Stimulated activated naive CD4-positive, alpha-beta T cell treated with Interleukin-2 at 50 U/mL for 16 hours (primary cell): ENCODE data around the gene TFDP1.

Source experiments
- DNase-seq: peaks from one replicate; lab custom pipeline; 2025; lab: John Stamatoyannopoulos, UW

TFDP1 gene

DNA sequence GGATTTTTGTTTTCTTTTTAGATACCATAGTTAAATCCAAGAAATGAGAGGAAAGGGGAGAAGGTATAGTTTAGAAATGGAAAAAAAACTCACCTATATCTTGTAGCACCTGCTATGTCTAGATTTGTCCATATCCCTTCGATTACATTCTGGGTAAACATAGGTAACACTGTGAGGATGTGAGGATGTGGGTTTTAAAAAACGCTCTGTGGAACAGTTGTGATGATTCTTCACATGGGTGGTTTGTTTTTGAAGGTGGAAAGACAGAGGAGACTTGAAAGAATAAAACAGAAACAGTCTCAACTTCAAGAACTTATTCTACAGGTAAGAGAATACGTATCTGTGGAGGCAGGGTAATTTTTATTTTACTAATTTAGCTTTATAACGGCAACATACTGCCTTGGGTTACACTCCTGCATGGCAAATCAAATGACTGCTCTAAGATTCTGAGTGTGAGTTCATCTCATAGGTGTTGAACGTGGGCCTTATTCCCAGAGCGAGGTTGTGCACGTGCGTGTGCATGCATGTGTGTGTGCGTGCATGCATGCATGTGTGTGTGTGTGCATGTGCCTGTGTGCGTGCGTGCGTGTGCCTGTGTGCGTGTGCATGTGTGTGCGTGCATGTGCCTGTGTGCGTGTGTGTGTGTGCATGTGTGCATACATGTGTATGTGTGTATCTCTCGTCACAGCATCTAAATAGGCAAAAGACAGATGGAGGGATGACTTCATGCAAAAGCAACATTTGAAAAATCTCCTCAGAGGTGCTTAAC, 49.9 kb downstream of the TFDP1 start:
- DNase-seq, result no peak

DNA sequence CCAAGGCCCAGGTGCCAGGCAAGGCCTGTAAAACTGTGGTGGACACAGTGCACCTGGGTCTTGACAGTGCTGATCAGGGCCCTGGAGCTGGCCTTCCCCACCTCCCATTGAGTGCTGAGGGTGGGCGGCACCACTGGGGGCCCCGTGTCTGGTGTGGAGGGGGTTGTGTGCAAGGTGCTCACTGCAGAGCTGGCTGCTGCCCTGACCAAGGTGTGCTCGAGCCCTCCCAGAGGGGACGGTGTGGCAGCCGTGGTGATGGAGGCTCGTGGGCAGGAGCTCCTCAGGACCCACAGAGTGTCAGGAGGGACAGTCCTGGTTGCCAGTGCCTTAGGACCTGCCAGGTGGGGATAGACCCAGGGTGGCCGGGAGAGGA, 50.5 kb downstream of the TFDP1 start:
- DNase-seq, result no peak

DNA sequence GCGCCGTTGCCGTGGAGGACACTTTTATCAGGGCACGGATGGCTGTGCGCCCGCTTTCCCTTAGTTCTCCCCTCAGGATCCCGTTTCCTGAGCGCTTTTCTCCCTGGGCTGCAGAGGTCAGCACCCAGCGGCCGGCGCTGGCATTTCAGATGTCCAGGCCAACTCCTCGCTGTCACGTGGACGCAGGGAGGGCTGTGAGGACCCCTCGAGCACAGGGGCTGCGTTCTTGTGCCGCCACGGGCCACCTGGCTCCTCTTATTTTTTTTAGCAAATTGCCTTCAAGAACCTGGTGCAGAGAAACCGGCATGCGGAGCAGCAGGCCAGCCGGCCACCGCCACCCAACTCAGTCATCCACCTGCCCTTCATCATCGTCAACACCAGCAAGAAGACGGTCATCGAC, 51.2 kb downstream of the TFDP1 start:
- no peak for DNase-seq

DNA sequence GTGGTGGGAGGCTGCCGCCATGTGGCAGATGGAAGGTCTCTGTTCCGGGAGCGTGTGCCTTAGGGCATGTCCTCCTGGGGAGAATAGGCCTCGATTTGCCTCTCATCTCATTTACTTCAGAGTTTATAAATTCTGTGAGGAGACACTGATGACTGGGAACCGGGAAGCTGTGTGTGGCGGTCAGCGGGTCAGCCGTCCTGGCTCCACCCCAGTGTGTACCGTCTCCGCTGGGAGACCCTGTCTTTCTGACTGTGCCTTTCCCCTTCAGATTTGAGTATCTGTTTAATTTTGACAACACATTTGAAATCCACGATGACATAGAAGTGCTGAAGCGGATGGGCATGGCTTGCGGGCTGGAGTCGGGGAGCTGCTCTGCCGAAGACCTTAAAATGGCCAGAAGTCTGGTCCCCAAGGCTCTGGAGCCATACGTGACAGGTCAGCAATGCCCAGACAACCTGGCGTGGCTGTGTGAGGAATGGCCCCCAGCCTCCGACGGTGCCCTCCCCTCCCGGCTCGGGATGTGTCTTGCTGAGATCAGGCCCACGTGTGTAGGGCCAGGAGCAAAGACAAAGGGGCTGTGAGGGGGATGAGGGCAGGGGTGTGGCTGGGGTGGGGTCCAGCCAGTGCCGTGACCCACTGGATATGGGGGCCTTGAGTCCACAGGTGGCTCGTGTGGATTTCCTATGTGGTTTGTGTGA, 51.9 kb downstream of the TFDP1 start:
- DNase-seq, result no peak

DNA sequence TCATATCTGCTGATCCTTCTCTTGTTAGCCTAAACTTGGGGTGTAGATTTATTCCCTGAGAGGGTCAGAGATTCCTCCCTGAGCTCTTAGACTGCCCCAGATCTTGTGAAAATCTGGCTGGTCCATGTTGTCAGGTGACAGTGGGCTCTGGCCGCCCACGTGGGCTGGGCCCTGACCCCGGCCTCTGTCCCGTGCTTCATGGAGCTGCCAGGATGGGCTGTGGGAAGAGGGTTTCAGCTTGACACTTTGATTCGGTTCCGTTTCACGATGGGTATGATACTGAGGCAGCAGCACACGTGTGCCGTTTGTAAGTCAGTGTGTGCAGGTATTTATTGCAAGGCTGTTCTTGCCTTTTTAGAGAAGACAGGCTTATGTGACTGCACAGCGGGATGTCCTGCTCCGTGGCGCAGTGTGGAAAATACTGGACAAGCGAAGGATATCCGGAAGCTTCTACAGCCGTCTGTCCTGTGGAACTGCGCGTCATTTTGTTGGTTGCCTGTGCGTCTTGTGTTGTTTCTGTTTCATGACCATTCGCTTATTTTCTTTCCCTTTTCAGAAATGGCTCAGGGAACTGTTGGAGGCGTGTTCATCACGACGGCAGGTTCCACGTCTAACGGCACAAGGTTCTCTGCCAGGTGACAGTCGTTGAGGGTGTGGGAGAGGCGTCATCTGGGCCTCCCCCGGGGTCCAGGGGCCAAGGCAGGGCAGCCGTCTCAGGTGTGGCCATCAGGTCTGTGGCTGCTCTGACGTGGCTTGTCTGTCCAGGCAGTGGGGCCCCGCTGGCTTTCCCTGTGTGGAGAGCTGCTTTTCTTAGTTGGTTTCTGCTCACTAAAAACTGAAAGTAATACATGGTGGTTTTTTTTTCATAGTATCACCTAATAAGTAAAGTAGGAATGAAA, 53.0 kb downstream of the TFDP1 start:
- no peak for DNase-seq

DNA sequence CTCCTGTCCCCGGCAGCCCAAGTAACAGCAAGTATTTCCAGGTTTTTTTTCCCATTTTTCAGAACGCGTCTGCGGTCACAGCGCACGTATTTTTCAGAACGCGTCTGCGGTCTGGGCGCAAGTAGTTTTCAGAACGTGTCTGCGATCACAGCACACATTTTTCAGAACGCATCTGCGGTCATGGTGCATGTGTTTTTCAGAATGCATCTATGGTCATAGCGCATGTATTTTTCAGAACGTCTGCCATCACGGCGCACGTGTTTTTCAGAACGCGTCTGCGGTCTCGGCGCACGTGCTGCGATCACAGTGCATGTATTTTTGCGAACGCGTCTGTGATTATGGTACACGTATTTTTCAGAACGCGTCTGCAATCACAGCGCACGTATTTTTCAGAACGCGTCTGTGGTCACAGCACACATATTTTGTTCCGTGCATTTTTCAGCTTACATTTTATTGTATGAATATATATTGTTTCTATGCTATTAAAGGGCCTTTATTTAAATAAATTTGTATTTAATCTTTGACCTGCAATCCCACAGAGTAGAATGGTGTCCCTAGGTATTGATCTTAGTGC, 53.7 kb downstream of the TFDP1 start:
- DNase-seq, result no peak

DNA sequence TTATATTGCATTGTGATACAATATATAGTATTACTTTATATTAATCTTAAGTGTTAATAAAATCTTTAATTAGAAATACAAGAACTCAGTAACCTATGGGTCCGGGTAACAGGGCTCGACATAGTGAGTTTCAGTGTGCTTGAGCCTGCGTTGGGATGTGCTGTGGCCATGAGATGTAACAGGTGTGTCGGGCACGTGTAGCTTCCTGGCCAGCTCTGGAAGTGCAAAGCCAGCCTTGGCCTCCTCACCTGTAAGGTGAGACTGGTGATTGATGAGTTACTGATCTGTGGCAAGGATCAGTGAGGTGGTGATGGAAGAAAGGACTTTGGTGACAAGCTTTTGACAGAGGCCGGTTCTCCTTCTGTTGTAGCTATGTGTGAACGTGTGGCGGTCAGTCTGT, 54.3 kb downstream of the TFDP1 start:
- DNase-seq, result no peak

DNA sequence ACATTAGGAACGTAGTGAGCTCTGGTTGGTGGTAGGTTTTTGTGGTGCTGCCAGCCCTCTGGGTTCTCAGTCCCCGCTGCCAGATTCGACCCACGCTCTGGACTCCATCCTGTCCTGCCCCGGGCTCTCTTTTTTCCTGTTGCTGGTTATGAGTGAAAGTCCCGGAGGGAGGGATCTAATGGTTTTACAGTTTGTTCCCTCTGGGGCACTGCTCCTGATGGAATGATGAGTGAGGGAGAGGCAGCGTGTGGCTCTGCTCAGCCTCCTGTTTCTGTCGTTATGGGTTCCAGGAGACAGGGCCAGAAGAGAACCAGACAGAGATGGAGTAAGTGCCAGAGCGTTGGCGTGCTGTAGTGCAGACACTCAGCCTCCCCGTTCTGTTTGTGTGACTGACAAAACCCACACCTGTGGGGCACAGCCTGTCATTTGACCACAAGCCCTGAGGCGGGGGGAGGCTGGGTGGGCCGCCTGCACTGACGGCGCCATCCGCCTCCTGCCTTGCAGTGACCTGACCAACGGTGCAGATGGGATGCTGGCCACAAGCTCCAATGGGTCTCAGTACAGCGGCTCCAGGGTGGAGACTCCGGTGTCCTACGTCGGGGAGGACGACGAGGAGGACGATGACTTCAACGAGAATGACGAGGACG, 55.2 kb downstream of the TFDP1 start:
- no peak for DNase-seq

DNA sequence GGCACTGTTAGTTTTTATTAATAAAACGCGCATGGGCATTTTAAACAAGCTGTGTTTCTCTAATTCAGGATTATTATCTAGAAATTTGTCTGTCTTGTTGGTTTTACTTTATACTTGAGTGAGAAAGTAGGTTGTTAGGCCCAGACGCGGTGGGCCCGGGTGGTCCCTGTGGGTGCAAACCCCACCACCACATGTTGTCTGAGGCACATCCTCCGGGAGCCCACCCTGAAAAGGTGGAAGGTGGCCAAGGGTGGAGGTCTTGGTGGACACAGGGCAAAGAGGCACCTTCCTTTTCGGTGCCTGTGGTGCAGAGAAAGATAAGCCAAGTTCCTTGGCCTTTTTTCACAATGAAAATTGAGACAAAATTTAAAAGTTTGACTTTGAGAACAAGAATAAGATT, 56.9 kb downstream of the TFDP1 start:
- no peak for DNase-seq

DNA sequence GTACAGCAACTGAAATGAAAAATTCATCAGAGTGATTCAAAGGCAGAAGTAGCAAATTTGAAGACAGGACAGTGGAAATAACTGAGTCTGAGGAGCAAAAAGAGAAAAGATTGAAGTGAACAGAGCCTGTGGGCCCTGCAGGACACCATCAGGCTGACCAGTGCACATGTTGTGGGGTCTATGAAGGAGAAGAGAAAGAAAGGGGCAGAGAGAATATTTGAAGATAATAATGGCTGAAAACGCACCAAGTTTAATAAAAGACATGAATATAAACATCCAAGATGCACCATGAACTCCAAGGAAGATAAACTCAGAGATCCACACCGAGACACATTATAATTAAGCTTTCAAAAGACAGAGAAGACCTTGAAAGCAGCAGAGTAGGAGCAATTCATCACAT, 58.0 kb downstream of the TFDP1 start:
- DNase-seq, result no peak

DNA sequence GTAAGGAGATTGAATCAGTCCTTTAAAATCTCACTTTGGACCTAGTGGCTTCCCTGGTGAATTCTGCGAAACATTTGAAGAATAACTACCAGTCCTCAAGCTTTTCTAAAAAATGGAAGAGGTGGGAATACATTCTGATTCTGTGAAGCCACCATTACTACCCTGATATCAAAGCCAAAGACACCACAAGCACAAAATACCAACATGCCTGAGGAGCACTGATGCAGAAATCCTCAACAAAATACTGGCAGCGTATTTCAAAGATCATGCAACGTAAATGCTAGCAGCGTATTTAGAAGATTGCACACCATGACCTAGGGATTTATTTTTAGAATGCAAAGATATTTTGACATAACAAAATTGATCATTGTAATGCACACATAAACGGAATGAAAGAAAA, 59.0 kb downstream of the TFDP1 start:
- no peak for DNase-seq

DNA sequence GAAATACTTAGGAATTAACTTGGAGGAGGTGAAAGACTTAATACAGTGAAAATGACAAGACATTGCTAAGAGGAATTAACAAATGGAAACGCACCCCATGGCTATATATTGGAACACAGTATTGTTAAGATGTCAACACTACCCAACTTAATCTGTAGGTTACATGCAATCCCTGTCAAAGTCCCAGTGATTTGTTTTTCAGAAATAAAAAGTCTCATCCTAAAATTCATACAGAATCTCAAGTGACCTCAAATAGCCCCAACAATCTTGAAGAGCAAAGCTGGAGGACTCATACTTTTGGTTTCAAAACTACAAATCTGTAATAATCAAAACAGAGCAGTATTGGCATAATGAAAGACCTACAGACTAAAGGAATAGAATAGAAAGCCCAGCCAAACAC, 60.2 kb downstream of the TFDP1 start:
- DNase-seq, result no peak

DNA sequence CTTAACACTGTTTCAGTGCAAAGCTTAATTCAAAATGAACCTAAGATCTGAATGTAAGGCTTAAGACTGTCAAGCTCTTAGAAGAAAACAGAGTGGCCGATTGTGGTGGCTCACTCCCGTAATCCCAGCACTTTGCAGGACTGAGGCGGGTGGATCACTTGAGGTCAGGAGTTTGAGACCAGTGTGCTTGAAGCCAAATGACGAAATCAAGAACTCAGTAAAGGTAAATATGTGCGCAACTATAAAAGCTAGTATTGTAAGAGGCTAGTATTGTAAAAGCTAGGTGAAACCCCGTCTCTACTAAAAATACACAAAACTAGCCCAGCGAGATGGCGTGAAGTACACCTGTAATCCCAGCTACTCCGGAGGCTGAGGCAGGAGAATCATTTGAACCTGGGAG, 60.8 kb downstream of the TFDP1 start:
- DNase-seq, result no peak

DNA sequence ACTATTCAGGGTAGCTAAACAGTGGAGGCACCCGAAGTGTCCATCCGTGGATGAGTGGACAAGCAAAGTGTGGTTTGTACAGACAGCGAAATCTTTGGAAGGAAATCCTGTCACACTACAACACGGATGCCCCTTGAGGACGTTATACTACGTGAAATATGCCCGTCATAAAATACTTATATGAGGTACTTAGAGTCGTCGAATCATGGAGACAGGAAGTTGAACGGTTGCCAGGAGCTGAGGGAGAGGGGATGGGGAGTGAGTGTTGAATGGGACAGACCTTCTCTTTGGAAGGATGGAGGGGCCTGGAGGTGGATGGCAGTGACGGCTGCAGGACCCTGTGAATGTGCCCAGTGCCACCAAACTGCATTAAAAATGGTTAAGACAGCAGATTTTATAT, 61.8 kb downstream of the TFDP1 start:
- DNase-seq, result no peak

DNA sequence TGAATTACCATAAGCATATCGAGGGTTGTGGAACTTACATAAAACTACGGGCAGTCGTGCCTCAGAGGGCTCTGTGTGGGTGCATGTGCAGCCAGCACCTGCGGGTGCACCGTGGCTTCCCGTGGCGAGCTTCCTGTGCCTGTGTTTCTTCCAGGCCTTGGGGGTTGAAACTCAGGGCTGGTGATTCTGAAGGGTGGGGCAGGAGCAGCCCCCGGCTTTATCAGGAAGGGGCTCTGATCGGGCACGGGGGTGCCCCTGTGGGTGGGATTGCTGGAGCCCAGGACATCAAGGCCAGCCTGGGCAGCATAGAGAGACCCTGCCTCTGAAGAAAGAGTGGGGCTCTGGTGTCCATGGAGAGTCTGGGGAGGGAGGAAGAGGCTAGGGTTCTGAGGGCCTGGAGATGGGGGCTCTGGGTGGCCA, 62.4 kb downstream of the TFDP1 start:
- no peak for DNase-seq

DNA sequence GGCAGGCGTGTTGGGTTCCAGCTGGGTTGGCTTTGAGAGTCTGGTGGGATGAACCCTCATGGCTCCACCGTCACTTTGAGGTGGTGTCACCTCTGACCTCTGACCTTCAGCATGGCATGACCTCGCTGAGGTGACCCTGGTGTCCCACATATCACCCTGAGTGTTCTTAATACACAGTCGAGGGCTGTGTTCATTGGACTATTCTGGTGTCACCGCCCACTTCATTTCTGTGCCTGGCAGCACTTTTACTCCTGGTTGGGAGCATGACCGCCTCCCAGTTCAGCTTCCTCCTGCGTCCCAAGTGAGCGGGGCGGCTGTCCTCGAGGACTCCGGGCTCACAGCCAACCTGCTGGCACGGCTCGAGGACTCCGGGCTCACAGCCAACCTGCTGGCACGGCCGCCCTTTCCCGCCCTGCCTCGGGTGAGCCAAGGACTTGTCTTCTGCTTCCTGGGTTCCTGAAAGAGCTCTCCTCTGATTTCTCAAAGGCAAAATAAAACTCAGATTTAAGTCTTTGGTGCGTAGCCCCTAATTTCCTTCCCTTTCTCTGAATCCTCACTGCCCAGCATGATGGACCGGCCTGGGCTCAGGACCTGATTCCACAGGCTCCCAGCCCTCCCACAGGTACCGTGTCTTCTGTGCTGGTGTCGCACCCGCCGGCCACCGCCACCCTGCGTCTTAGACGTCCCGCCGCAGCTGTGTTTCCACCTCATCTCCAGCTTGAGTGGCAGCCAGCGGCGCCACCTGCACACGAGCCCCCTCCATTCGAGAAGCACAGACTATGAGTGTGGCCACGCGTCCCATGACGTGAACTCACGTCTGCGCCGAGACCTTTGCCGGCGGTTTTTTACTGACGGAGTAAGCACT, 63.0 kb downstream of the TFDP1 start:
- DNase-seq, result no peak

DNA sequence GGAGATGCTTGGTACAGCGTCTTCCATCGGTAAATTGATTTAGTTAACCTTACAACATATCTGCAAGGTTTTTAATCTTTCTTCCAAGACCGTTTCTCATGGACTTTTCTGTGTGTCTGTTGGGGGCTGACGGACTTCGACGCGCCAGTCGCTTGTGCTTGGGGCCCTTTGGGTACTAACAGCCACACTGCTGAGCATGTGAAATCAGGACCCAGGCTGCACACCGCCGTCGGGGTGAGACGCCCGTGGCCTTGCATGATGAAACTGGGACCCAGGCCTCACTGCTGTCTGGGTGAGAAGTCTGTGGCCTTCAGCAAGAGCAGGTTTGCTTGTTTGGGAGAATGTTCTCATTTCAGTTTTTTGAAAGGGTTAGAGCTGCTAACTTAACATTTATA, 63.7 kb downstream of the TFDP1 start:
- no peak for DNase-seq

DNA sequence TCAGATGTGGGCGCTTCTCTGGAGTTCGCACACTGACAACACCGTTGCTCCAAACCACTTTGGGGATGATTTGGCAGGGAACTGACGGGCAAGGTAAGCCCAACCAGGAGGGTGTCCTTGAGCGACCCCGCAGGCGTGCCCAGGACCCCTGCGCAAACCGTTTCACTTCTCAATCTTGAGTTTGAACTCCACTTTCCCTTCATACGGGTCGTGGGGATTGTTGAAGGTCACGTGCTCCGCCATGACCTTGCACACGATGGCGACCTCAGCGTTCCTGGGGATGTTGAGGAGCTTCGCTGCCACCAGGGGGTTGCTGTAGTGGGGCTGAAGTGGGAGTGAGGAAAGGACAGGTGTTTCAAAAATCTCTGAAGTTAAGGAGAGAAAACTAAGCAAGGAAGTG, 64.7 kb downstream of the TFDP1 start:
- DNase-seq, result no peak

DNA sequence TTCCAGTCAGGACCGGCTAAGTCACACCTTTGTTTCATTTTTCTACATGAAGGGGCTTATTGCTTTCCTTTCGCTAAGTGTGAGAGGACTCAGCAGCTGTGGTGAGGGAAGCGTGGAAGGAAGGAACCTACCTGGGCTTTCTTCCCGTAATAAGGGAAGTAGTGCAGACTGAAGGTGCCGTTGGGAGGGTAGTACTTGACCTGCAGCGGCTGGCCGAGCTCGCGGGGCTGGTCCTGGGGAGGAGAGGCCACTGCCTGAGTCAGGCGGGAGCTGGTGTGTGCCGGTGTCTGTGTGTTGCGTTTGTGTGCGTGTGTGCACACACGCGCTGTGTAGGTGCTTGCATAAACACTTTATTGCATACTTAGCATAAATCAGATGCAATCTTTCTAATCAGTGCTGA, 65.7 kb downstream of the TFDP1 start:
- DNase-seq, result no peak

DNA sequence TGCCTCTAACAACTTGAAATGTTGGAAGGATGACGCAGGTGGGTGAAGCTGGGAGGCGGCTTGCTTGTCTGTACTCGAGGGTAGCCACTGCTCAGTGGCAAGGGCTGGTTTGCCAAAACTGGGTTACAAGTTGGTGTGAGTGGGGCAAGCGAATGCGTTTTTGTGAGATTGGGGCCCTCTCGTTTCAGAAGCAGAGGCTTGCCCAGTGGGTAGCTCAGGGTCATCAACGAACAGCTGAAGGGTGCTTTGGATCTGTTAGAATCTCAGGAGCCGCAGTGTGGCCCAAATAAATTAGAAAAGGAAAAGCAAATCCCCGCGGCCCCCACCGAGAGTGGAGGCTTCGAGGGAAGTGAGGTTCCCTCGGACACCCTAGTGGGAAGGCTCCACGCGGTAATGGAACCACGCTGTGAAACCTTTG, 66.2 kb downstream of the TFDP1 start:
- DNase-seq, result no peak
